ENCODE data around the gene XPR1.

DNA sequence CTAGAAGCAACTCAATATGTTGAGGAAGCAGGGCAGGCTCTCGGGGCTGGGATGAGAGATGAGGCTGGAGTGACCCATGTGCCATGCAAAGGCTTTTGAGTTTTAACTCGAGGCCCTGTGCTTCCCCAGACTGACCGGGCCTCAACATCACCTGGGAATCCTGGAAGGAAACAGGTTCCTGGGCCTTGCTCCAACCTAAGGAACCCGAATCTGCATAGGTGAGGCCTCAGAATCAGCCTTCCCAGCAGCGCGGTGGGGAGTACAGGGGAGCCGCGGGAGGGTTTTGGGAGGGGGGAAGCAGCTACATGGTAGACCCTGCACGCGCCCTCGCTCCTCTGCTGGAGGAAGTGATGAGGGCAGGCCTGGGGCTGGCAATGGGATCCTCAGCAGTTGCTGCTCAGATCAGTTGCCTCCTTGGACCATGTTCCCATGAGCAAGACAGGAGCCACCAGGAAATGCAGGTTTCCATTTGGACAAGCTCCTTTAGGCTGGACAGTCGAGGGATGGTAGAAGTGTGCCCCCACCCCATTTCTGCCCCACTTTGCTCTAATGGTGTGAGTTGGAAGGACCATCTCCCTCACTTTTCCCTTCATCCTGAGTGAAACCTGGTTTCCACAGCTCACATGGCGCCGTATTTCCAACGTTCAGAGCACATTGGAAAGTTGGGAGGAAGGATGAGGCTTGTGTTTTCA lies 276.4 kb downstream of the XPR1 start:
- TF ChIP-seq, protein P1, sequence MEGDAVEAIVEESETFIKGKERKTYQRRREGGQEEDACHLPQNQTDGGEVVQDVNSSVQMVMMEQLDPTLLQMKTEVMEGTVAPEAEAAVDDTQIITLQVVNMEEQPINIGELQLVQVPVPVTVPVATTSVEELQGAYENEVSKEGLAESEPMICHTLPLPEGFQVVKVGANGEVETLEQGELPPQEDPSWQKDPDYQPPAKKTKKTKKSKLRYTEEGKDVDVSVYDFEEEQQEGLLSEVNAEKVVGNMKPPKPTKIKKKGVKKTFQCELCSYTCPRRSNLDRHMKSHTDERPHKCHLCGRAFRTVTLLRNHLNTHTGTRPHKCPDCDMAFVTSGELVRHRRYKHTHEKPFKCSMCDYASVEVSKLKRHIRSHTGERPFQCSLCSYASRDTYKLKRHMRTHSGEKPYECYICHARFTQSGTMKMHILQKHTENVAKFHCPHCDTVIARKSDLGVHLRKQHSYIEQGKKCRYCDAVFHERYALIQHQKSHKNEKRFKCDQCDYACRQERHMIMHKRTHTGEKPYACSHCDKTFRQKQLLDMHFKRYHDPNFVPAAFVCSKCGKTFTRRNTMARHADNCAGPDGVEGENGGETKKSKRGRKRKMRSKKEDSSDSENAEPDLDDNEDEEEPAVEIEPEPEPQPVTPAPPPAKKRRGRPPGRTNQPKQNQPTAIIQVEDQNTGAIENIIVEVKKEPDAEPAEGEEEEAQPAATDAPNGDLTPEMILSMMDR (IDR thresholded peaks at IDR 0.05; ENCODE audit: low read depth, low read length): no peak
- TF ChIP-seq POLR2A (IDR thresholded peaks at IDR 0.05; ENCODE audit: extremely low read depth, insufficient read length): no peak
